Immature natural killer cell (primary cell): ENCODE measurements around the gene CALML3. TPM values are rescaled to one million over a fixed set of nuclear protein-coding genes. Genes with fewer than 3 reads are reported as not detected.

Source experiments
- DNase-seq, 3 donors: peaks; one replicate each; pipeline ENCODE4 v3.0.0; 2022; ENCODE audit warnings: mixed read lengths in 1 of 3
- H3K27ac Mint-ChIP-seq, 6 donors: one replicate each; pipeline ENCODE4 v1.8.0; 2020; ENCODE audit warnings: mixed read lengths in 6 of 6, mild to moderate bottlenecking in 5 of 6, inconsistent platforms in 4 of 6, moderate library complexity in 3 of 6
- H3K27me3 Mint-ChIP-seq, 3 donors: one replicate each; pipeline ENCODE4 v1.8.0; 2020 to 2021; ENCODE audit warnings: low read depth in 3 of 3, mild to moderate bottlenecking in 3 of 3, mixed read lengths in 3 of 3, moderate library complexity in 3 of 3, inconsistent platforms in 1 of 3
- H3K36me3 Mint-ChIP-seq, 3 donors: one replicate each; pipeline ENCODE4 v1.8.0; 2020; ENCODE audit warnings: mixed read lengths in 3 of 3, inconsistent platforms in 2 of 3, mild to moderate bottlenecking in 2 of 3
- H3K4me1 Mint-ChIP-seq, 2 donors: one replicate each; pipeline ENCODE4 v1.8.0; 2020; ENCODE audit warnings: inconsistent platforms in 2 of 2, mild to moderate bottlenecking in 2 of 2, mixed read lengths in 2 of 2, moderate library complexity in 1 of 2
- H3K4me3 Mint-ChIP-seq, 5 donors: one replicate each; pipeline ENCODE4 v1.8.0; 2020; ENCODE audit warnings: mild to moderate bottlenecking in 5 of 5, mixed read lengths in 5 of 5, inconsistent platforms in 3 of 5, moderate library complexity in 3 of 5
- H3K9me3 Mint-ChIP-seq, 6 donors: one replicate each; pipeline ENCODE4 v1.8.0; 2020; ENCODE audit warnings: mild to moderate bottlenecking in 6 of 6, mixed read lengths in 6 of 6, inconsistent platforms in 4 of 6, moderate library complexity in 3 of 6
- polyA plus RNA-seq, 3 donors: library from polyadenylated mRNA; unstranded; fragments of 300-500 nt; fragmentation: Illumina TruSeq; gene quantifications; one replicate each; pipeline ENCODE4 v1.2.3, GENCODE V29; 2021

Gene CALML3
- polyA plus RNA-seq, 3 donors from 2014 or later = not detected

DNA sequence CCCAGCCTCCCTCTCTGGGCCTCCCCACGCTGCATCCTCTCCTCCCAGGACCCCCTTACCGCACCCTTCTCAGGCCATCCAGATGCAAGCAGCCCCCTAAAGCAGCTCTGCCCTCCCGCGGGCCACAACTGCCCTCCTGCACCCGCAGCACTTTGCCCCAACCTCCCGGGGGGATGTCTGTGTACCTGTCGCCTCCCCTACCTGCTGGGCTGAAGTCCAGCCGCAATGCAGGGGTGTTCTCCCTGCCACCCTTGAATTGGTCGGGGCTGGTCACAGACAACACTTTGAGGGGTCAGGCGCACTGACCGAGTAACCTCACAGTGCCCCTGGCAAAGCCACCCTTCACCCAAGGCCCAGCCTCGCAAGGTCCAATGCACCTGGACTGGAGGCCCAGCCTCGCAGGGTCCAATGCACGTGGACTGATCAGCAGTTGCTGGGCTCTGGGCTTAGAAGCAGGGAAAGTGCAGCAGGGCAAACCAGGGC is 17.1 kb upstream of the CALML3 start:
- DNase-seq = no peak
- no peaks in the 10 kb centered on the region for H3K4me1 Mint-ChIP-seq

DNA sequence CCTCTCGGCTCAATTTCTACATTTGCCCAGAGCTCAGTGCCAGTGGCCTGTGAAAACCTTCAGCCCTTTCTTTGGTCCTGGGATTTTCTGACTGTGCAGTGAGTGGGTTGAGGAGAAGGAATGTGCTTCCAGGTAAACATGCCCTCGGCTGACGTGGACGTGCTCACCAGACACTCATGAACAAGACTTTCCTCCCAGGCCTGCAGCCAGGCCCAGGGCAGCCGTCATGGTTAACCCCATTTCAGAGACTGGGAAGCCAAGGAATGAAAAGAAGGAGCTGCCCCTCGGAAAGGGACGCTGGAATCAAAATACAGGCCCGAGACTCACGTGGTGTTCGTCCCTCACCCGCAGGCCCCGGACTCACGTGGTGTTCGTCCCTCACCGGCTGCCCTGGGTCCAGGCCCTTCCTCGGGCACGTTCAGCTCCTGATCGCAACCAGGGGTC is 16.6 kb upstream of the CALML3 start:
- Mint-ChIP-seq H3K9me3 (no peaks in the 10 kb centered on the region), H3K27me3 (peaks cover 0 to 5% (median 3%) of the 10 kb centered on the region in 3 donors), H3K27ac (no peak overlapping the region), H3K36me3 (no peaks in the 10 kb centered on the region), H3K4me3 (no peak overlapping the region), H3K4me1 (no peaks in the 10 kb centered on the region)
- DNase-seq = no peak

More for the DNA sequence above, 17.1 kb upstream of the CALML3 start:
- Mint-ChIP-seq H3K27ac (no peak overlapping the region), H3K27me3 (peaks cover 0 to 9% (median 4%) of the 10 kb centered on the region in 3 donors), H3K9me3 (no peaks in the 10 kb centered on the region), H3K36me3 (no peaks in the 10 kb centered on the region), H3K4me3 (no peak overlapping the region)

DNA sequence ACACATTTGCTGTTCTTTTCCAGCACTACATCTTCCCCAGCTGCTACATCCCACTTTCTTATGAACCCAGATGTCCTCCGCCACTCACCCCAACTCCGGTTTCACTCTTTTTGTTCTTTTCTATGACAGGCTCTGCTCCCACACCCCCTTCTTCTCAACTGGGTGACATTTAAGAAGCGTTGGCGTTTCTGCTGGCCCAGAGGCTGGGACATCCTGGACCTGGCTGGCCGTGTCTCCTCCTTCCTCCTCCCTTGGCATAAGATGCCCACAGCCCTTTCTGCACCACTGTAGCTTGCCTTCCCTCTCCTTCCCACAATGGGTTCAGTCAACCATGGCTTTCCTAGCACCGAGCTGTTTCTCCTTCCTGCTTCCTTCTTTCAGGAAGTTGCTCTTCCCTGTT is 16.0 kb upstream of the CALML3 start:
- no peaks in the 10 kb centered on the region for H3K9me3 Mint-ChIP-seq
- no peaks in the 10 kb centered on the region for H3K36me3 Mint-ChIP-seq
- peaks cover 0 to 4% (median 2%) of the 10 kb centered on the region in 3 donors for H3K27me3 Mint-ChIP-seq
- H3K27ac Mint-ChIP-seq = no peak overlapping the region
- no peaks in the 10 kb centered on the region for H3K4me1 Mint-ChIP-seq
- no peak overlapping the region for H3K4me3 Mint-ChIP-seq
- DNase-seq = no peak

DNA sequence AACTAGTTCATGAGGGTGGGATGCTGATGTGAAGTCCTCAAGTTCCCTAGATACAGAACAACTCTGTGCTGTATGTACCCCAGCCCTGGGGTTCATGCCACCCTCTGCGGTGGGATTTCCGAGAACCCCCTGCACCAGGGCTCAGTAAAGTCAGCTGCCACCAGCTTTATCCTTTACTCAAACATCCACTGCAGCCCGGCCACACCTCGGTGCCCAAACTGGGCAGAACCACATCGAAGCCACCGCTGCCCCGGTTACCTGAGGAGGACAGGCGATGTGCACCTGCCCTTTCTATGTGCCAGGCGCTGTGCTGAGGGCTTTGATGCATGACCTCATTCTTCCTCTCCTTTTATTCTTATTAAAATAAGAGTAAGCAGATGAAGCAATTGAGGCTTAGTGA is 15.5 kb upstream of the CALML3 start:
- Mint-ChIP-seq H3K4me1 (no peaks in the 10 kb centered on the region), H3K9me3 (no peaks in the 10 kb centered on the region), H3K27ac (no peak overlapping the region), H3K27me3 (peaks cover 0 to 4% (median 2%) of the 10 kb centered on the region in 3 donors), H3K4me3 (no peak overlapping the region), H3K36me3 (no peaks in the 10 kb centered on the region)
- DNase-seq = no peak

DNA sequence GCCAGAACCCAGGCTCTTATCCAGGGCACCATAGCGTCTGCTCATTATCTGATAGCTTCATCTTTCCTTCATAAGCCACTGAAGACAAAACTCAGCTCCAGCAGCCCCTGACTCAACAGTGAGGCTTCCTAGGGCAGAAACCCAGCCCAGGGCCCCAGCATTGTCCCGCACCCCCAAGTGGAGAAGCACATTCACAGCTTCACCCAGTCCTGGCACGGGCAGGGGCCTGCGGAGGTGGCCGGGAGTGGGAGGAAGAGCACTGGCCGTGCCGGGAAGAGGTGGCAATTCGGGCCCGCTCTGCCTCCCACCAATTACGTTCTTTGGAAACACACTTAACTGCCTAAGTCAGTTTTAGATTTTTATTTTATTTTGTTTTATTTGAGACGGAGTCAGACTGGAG is 15.1 kb upstream of the CALML3 start:
- H3K36me3 Mint-ChIP-seq = no peaks in the 10 kb centered on the region
- no peak overlapping the region for H3K4me3 Mint-ChIP-seq
- H3K4me1 Mint-ChIP-seq = no peaks in the 10 kb centered on the region
- no peak overlapping the region for H3K27ac Mint-ChIP-seq
- H3K9me3 Mint-ChIP-seq = no peaks in the 10 kb centered on the region
- peaks cover 0 to 4% (median 0%) of the 10 kb centered on the region in 3 donors for H3K27me3 Mint-ChIP-seq
- DNase-seq = no peak

DNA sequence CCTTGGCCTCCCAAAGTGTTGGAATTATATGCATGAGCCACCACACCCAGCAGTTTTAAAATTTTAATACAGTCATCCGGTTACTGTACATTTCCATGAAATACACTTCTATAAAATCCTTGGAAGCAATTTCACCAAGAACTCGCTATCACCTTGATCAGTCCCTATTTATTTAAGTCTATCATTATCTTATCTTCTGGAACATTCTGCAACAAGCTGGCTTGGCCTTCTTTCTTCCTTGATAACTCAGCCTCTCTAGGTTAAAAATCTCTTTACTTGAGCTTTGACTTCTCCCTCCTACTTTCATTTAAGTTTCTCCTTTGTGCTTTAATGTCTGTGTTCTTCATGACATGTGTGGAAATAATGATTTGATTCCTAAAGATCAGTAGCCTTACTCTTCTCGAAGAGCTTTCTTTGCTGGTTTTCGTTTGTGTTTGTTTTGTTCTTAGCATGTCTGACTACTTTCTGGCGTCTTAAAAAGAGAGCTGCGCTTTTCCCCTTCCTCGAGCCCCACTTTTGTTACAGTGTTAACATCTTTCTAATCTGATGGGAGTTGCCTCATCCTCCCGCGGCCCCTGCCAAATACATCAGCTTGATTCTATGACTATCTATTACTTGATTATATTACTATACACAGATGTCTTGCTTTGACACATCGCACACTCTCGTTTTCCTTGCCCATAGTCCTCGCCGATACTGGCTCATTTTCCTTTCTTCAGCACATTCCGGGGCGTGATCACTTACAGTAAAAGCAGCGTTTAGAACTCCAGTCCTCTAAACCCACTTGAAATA is 14.3 kb upstream of the CALML3 start:
- H3K4me3 Mint-ChIP-seq = no peak overlapping the region
- no peak for DNase-seq
- no peaks in the 10 kb centered on the region for H3K36me3 Mint-ChIP-seq
- H3K27me3 Mint-ChIP-seq = peaks cover 0 to 4% (median 2%) of the 10 kb centered on the region in 3 donors
- no peaks in the 10 kb centered on the region for H3K4me1 Mint-ChIP-seq
- H3K27ac Mint-ChIP-seq = no peak overlapping the region
- no peaks in the 10 kb centered on the region for H3K9me3 Mint-ChIP-seq

DNA sequence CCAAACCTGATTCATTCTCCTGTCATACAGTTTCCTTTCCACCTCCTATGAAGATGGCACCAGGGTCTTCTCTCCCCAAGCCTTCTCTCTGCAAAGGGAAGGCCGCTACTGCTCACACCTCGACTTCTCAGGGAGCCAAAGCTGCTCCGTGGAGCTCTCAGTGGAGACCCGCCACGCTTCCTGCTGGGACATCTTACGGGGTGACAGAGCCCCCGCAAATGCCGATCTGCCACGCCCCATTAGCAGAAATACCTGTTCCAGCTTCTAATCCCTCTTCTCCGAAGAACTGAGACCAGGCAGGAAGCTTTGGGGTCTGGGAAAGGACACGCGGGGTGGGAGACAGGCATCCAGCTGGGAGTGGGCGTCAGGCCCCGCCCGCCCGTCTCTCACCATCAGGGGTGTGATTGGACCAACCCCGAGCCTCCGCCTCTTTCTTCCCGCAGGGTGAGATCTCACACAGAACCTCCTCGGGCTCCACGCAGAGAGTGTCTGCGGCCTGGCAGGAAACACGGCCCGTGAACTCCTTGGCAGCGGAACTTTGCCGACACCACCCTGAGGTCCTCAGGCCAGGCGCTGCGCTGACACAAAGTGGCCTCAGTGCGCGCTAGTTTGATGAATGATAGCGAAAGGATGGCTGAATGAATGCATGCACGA is 13.4 kb upstream of the CALML3 start:
- H3K27me3 Mint-ChIP-seq = peaks cover 0 to 2% (median 0%) of the 10 kb centered on the region in 3 donors
- no peak overlapping the region for H3K27ac Mint-ChIP-seq
- DNase-seq = no peak
- H3K36me3 Mint-ChIP-seq = no peaks in the 10 kb centered on the region
- H3K9me3 Mint-ChIP-seq = no peaks in the 10 kb centered on the region
- H3K4me3 Mint-ChIP-seq = no peak overlapping the region
- no peaks in the 10 kb centered on the region for H3K4me1 Mint-ChIP-seq

DNA sequence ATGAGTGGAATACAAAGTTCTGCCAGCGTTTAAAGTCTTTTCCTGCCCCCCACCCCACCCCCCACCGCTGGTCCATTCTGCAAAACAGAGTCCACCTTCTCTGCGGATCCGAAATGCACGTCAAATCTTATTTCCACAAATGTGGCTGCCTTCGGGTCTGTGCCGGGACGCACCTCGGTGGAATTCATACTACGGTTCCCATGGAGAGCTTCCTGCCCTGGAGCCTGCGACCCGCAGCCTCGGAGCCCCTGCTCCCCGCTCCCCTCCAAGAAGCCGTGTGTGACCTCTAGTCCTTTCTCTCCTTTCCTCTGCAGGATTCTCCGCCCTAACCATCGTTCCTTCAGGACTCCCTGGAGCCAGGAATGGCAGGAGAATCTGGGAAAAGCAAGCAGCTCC is 12.9 kb upstream of the CALML3 start:
- H3K4me3 Mint-ChIP-seq = no peak overlapping the region
- H3K9me3 Mint-ChIP-seq = no peaks in the 10 kb centered on the region
- no peak overlapping the region for H3K27ac Mint-ChIP-seq
- peaks cover 0 to 2% (median 0%) of the 10 kb centered on the region in 3 donors for H3K27me3 Mint-ChIP-seq
- H3K36me3 Mint-ChIP-seq = no peaks in the 10 kb centered on the region
- H3K4me1 Mint-ChIP-seq = no peaks in the 10 kb centered on the region
- no peak for DNase-seq

DNA sequence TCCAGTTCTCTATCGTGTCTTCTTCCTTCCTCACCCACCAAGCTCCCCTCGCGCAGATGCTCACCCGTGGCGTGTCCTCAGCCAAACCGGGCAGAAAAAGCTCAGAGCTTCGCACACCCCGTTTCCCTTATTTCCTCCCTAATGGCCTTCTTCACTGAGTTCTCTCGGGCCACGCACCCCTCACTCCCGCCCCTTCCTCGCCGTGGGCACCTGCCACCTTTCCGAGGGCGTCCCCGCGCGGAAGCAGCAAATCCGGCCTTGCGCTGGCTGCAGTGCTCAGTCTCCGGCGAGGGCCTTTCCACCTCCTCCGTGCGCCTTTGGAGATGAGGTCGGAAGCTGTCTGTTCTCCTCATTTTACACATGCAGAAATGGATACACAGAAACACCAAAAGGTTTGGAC is 12.4 kb upstream of the CALML3 start:
- Mint-ChIP-seq H3K27me3 (peaks cover 0 to 2% (median 0%) of the 10 kb centered on the region in 3 donors), H3K27ac (no peak overlapping the region)

DNA sequence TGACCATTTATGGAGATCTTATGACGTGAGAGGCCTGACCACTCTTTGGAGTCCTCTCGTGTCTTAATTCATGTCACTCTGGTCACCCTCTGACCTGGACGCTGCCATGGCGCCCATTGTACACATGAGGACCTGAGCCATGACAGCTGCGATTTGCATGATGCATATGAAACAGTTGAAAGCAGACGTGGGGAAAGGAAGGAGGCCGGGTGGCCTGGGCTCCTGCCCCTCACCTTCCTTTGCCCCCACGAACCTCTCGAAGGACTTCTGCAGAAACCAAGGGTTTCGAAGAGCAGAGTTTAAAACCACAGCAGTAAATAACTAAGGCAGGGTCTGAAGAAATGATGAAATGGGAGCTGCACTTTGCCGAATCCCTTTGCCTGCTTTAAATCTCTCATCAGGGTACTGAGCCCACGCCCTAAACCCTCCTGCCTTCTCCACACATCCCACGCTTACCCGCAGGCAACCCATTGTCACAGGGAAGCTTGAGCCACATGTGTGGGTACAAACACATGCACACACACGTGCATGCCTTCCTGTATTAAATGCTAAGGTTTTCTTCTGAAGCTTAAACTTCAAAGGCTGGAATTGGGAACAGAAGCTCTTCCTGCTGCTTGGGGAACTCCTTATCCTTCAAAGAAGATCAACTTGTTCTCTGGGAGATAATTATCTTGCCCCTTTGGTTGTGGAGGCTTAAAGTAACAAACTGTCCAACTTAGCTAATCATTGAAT is 11.7 kb upstream of the CALML3 start:
- no peak overlapping the region for H3K27ac Mint-ChIP-seq
- H3K27me3 Mint-ChIP-seq = peaks cover 0 to 5% (median 0%) of the 10 kb centered on the region in 3 donors
- H3K36me3 Mint-ChIP-seq = no peaks in the 10 kb centered on the region
- no peak for DNase-seq
- H3K4me1 Mint-ChIP-seq = no peaks in the 10 kb centered on the region
- peak overlapping the region in 1 of 5 donors; percentile 25 for H3K4me3 Mint-ChIP-seq
- H3K9me3 Mint-ChIP-seq = no peaks in the 10 kb centered on the region

More for the DNA sequence above, 12.4 kb upstream of the CALML3 start:
- Mint-ChIP-seq H3K36me3 (no peaks in the 10 kb centered on the region), H3K4me3 (no peak overlapping the region), H3K4me1 (no peaks in the 10 kb centered on the region), H3K9me3 (no peaks in the 10 kb centered on the region)
- no peak for DNase-seq

DNA sequence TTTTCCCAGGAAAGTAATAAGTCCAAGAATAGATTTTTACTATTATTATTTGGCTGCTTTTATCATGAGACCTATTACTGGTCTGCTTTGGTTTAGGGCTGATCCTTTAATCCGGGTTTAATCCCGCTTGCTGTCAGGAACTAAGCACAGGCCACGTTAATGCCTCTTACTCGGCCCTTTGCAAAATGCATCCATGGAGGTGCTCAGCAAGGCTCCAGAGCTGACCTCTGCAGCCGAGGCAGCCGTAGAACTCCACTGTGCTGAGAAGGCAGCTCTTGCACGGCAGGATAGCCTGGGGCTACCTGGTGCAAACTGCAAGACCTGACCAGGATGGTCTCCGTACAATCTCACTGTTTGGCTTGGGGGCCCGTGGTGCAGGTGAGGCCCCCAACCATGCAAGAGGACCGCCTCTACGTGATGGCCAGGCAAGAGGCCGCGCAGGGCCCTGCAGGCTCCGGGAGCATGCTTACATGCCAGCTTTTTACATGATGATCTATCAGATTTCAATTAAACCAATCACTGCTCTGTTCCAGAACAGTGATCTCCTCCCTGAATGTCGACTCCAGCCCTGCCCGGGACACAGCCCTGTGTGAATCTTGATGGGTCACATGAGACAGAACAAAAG is 10.4 kb upstream of the CALML3 start:
- H3K36me3 Mint-ChIP-seq = no peaks in the 10 kb centered on the region
- H3K27me3 Mint-ChIP-seq = peaks cover 0 to 7% (median 0%) of the 10 kb centered on the region in 3 donors
- H3K9me3 Mint-ChIP-seq = no peaks in the 10 kb centered on the region
- H3K4me3 Mint-ChIP-seq = no peak overlapping the region
- H3K27ac Mint-ChIP-seq = no peak overlapping the region
- no peaks in the 10 kb centered on the region for H3K4me1 Mint-ChIP-seq
- DNase-seq = no peak

DNA sequence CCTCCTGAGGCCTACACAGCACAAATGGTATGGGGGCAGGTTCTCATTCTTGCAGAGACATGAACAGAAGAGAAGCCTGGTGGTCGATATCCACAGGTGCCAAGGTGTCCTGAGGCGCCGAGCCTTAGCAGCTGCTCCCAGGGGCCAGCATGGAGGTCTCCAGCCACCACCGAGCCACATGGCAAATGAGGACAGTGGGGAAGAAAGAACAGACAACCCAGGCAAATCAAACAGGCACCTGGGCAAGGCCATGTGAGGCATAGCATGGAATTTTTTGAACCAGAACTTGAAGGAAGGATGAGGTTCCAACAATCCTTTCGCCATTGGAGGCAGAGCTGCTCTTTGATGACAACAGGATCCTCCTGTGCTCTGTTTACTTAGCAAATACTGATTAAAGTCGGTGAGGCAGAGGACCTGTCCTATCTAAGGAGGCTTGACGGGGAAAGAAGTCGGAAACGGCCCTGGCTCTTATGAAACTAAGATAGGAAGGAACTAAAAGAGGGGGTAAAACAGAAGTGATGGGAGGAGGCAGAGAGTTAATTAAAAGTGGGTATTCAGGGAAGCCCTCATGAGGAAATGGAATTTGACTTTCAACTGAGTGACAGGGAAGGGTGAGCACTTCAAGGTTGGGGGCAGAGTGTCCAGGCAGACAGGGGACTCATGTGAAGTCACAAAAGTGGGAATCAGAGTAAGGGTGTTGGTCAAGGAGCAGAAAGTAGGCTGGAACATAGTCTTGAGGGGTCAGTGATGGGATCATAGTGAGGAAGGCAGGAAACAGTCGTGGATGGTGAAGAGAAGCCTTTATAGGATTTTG is 8.6 kb upstream of the CALML3 start:
- Mint-ChIP-seq H3K36me3 (no peaks in the 10 kb centered on the region), H3K27ac (no peak overlapping the region), H3K9me3 (no peaks in the 10 kb centered on the region), H3K4me3 (no peak overlapping the region), H3K4me1 (no peaks in the 10 kb centered on the region), H3K27me3 (peaks cover 0 to 7% (median 0%) of the 10 kb centered on the region in 3 donors)
- DNase-seq = no peak

DNA sequence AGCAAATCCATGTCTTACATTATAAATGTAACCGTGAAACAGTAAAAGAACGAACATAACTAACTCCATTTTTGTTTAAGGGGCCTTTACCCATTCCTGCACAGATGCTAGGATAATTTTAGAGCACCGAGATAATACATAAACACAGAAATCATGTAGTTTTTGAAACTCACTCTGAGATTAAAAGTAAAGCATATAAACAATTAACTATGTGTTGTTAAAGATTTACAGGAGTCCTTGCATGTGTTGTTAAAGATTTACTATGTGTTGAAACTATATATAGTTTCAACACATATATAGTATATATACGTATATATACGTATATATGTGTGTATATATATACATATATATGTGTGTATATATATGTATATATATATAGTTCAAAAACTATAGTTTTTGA is 7.2 kb upstream of the CALML3 start:
- no peaks in the 10 kb centered on the region for H3K4me1 Mint-ChIP-seq
- no peaks in the 10 kb centered on the region for H3K9me3 Mint-ChIP-seq
- H3K4me3 Mint-ChIP-seq = no peak overlapping the region
- no peaks in the 10 kb centered on the region for H3K36me3 Mint-ChIP-seq
- H3K27ac Mint-ChIP-seq = no peak overlapping the region
- peaks cover 0 to 7% (median 0%) of the 10 kb centered on the region in 3 donors for H3K27me3 Mint-ChIP-seq
- DNase-seq = no peak
